Posterior vena cava (tissue), 2 donors: ENCODE measurements around the gene ALAS1. TPM values are rescaled to one million over a fixed set of nuclear protein-coding genes. Genes with fewer than 3 reads are reported as not detected.
"Not testable (repeated sequence)": the region's sequence is repeated elsewhere in the genome, so short reads cannot be mapped to it uniquely, and the experiment has no call there.

Experiments
- DNase-seq: peaks from one replicate; pipeline ENCODE4 v3.0.0-alpha.2; 2020; ENCODE audit warnings: low spot score
- intact Hi-C, 2 donors: fragments of 100-400 bp; cut with DNase I; formaldehyde crosslinking; loops; one replicate each; pipeline versions ENCODE4 v1.14.1 to v1.14.2; 2022 to 2023
- long read RNA-seq, 2 donors: library from polyadenylated mRNA; unstranded; transcript quantifications; one replicate each; pipeline ENCODE4 v2.0.0, GENCODE V29; 2020 to 2021
- total RNA-seq, 2 donors: library from RNA; stranded (reverse); fragmentation: NEBNext Ultra II Directional; extraction: Animal tissue kit (Norgen Biotek cat#: 25700); gene quantifications; one replicate each; pipeline ENCODE4 v1.2.1, GENCODE V29; 2021
- donor health status: DM: yes; HTN: yes; CAD: no.
- donor health status: DM: yes; HTN: yes; CAD: no.

The ALAS1 gene
- 10 to 100 TPM; 28.5 to 31.4 TPM for total RNA-seq
- long read RNA-seq, donor 1, transcript ALAS1-204 (11 exons, 2,125 nt): major isoform, 14 of 20 reads
- long read RNA-seq, donor 1, partial matches to known transcripts: 3 of 20 reads
- long read RNA-seq, donor 1, other reads (novel, unspliced or antisense): 0 of 20 reads
- long read RNA-seq, donor 2, transcript ALAS1-204 (11 exons, 2,125 nt): major isoform, 38 of 56 reads
- long read RNA-seq, donor 2, partial matches to known transcripts: 9 of 56 reads
- long read RNA-seq, donor 2, other reads (novel, unspliced or antisense): 2 of 56 reads

GRCh38 chr3:52197842-52198625 is at the start of gene ALAS1:
TSS of gene ALAS1 (plus strand) at chr3:52198160. CDS start at chr3:52199242, 1,082 bp downstream.
- intact Hi-C loops: no loop called here

GRCh38 chr3:52149021-52149420 is 48.9 kb upstream of the ALAS1 start:
- intact Hi-C loops: no loop called here

More at GRCh38 chr3:52197842-52198625, at the start of gene ALAS1:
- DNase-seq: peak; percentile 97

GRCh38 chr3:52149726-52150125 is 48.2 kb upstream of the ALAS1 start:
- intact Hi-C loops: no loop called here
- DNase-seq: no peak

More at GRCh38 chr3:52149021-52149420, 48.9 kb upstream of the ALAS1 start:
- DNase-seq: no peak

- intact Hi-C loops: no loop called here
- DNase-seq: no peak
Measured at GRCh38 chr3:52150357-52150756, 47.6 kb upstream of the ALAS1 start.

GRCh38 chr3:52150860-52151259 is 47.1 kb upstream of the ALAS1 start:
- intact Hi-C loops: no loop called here
- DNase-seq: no peak

GRCh38 chr3:52151991-52152390 is 46.0 kb upstream of the ALAS1 start:
- DNase-seq, intact Hi-C loops: not testable (repeated sequence)

- intact Hi-C loops: no loop called here
- DNase-seq: no peak
Measured at GRCh38 chr3:52153389-52154096, 44.4 kb upstream of the ALAS1 start.

GRCh38 chr3:52154135-52155094 is 43.5 kb upstream of the ALAS1 start, which contains the start of gene POC1A:
TSS of gene POC1A (minus strand) at chr3:52154423. CDS start at chr3:52154372, 51 bp downstream.
- peak; percentile 99 for DNase-seq
- intact Hi-C loops: loop anchor here in 1 of 2 donors (5.0 kb wide), 1 partner anchor 38 kb away; no protein-coding TSS in a partner anchor

- DNase-seq: no peak
- intact Hi-C loops: loop anchor here in 1 of 2 donors (5.0 kb wide), 1 partner anchor 36 kb away; no protein-coding TSS in a partner anchor
Measured at GRCh38 chr3:52155912-52156311, 42.0 kb upstream of the ALAS1 start.

- intact Hi-C loops: loop anchor here in 1 of 2 donors (5.0 kb wide), 1 partner anchor 33 kb away; no protein-coding TSS in a partner anchor
- no peak for DNase-seq
Measured at GRCh38 chr3:52159503-52159902, 38.5 kb upstream of the ALAS1 start.

- no peak for DNase-seq
- intact Hi-C loops: no loop called here
Measured at GRCh38 chr3:52162250-52162872, 35.6 kb upstream of the ALAS1 start.

GRCh38 chr3:52167240-52167639 is 30.7 kb upstream of the ALAS1 start:
- DNase-seq: no peak

GRCh38 chr3:52170217-52170616 is 27.7 kb upstream of the ALAS1 start:
- intact Hi-C loops: not testable (repeated sequence)

More at GRCh38 chr3:52167240-52167639, 30.7 kb upstream of the ALAS1 start:
- intact Hi-C loops: no loop called here

GRCh38 chr3:52171514-52172261 is 26.3 kb upstream of the ALAS1 start:
- no peak for DNase-seq
- intact Hi-C loops: no loop called here

More at GRCh38 chr3:52170217-52170616, 27.7 kb upstream of the ALAS1 start:
- DNase-seq: not testable (repeated sequence)

GRCh38 chr3:52172262-52172757 is 25.6 kb upstream of the ALAS1 start:
- intact Hi-C loops: no loop called here
- no peak for DNase-seq

GRCh38 chr3:52173101-52173500 is 24.9 kb upstream of the ALAS1 start:
- no peak for DNase-seq
- intact Hi-C loops: no loop called here

- no peak for DNase-seq
- intact Hi-C loops: no loop called here
Measured at GRCh38 chr3:52174896-52175295, 23.1 kb upstream of the ALAS1 start.
